Liver (tissue), 9 donors: ENCODE measurements around the gene AKAP5. TPM values are rescaled to one million over a fixed set of nuclear protein-coding genes. Genes with fewer than 3 reads are reported as not detected.

Experiments used
- DNase-seq: peaks from one replicate; pipeline ENCODE4 v3.0.0-alpha.2; 2017; ENCODE audit warnings: low spot score
- H3K27ac ChIP-seq, 2 donors: one replicate each; pipeline ENCODE4 v1.7.0; 2013; ENCODE audit warnings: inconsistent platforms in 2 of 2, low read length in 2 of 2, control low read depth in 1 of 2, low read depth in 1 of 2, mild to moderate bottlenecking in 1 of 2
- H3K27me3 ChIP-seq, 4 donors: one replicate each; pipeline versions ENCODE4 v1.6.1 to v1.7.0; 2013; ENCODE audit warnings: low read length in 3 of 4, inconsistent platforms in 1 of 4, mild to moderate bottlenecking in 1 of 4, moderate library complexity in 1 of 4; ENCODE audit not compliant: control insufficient read depth in 4 of 4, insufficient read depth in 4 of 4
- H3K36me3 ChIP-seq, 4 donors: one replicate each; pipeline versions ENCODE4 v1.6.1 to v1.7.0; 2013; ENCODE audit warnings: low read length in 3 of 4, mild to moderate bottlenecking in 3 of 4, low read depth in 1 of 4, moderate library complexity in 1 of 4; ENCODE audit not compliant: control insufficient read depth in 4 of 4, insufficient read depth in 3 of 4
- H3K4me1 ChIP-seq, 4 donors: one replicate each; pipeline versions ENCODE4 v1.6.1 to v1.7.0; 2013; ENCODE audit warnings: low read length in 3 of 4, mild to moderate bottlenecking in 3 of 4, moderate library complexity in 1 of 4; ENCODE audit not compliant: control insufficient read depth in 4 of 4, insufficient read depth in 4 of 4
- H3K4me3 ChIP-seq, 3 donors: one replicate each; pipeline versions ENCODE4 v1.6.1 to v1.7.0; 2013; ENCODE audit warnings: low read length in 3 of 3, control low read depth in 1 of 3, low read depth in 1 of 3, mild to moderate bottlenecking in 1 of 3
- H3K9ac ChIP-seq, 2 donors: one replicate each; pipeline ENCODE4 v1.7.0; 2013; ENCODE audit warnings: low read length in 2 of 2, mild to moderate bottlenecking in 2 of 2, moderate library complexity in 2 of 2, control low read depth in 1 of 2, low read depth in 1 of 2
- H3K9me3 ChIP-seq, 4 donors: one replicate each; pipeline versions ENCODE4 v1.6.1 to v1.7.0; 2013; ENCODE audit warnings: low read length in 3 of 4; ENCODE audit not compliant: control insufficient read depth in 4 of 4
- EGR1 ChIP-seq, 2 donors: IDR thresholded peaks; 2 replicates each; pipeline ENCODE4 v1.6.1; 2016 to 2018; ENCODE audit warnings: antibody characterized with exemption in 2 of 2, low read depth in 2 of 2
- FOXA1 ChIP-seq: IDR thresholded peaks from 2 replicates; pipeline ENCODE4 v1.6.1; 2016; ENCODE audit warnings: antibody characterized with exemption
- FOXA2 ChIP-seq: IDR thresholded peaks from 2 replicates; pipeline ENCODE4 v1.6.1; 2016; ENCODE audit warnings: antibody characterized with exemption
- GABPA ChIP-seq, 2 donors: IDR thresholded peaks in 1 of 2; conservative IDR thresholded peaks in 1 of 2; 2 replicates each; pipeline ENCODE4 v1.6.1; 2016; ENCODE audit warnings: antibody characterized with exemption in 2 of 2, mild to moderate bottlenecking in 1 of 2, moderate library complexity in 1 of 2
- HNF4A ChIP-seq, 2 donors: conservative IDR thresholded peaks; 2 replicates each; pipeline ENCODE4 v1.6.1; 2016; ENCODE audit warnings: antibody characterized with exemption in 2 of 2, mild to moderate bottlenecking in 2 of 2
- HNF4G ChIP-seq: IDR thresholded peaks from 2 replicates; pipeline ENCODE4 v1.6.1; 2016; ENCODE audit warnings: antibody characterized with exemption
- JUND ChIP-seq, 2 donors: IDR thresholded peaks; 2 replicates each; pipeline ENCODE4 v1.6.1; 2016; ENCODE audit warnings: antibody characterized with exemption in 2 of 2
- NR2F2 ChIP-seq: IDR thresholded peaks from 2 replicates; pipeline ENCODE4 v1.6.1; 2016; ENCODE audit warnings: antibody characterized with exemption
- RAD21 ChIP-seq, 2 donors: IDR thresholded peaks; 2 replicates each; pipeline ENCODE4 v1.6.1; 2016; ENCODE audit warnings: antibody characterized with exemption in 2 of 2, mild to moderate bottlenecking in 2 of 2
- RXRA ChIP-seq, 2 donors: IDR thresholded peaks; 2 replicates each; pipeline ENCODE4 v1.6.1; 2017 to 2018; ENCODE audit warnings: antibody characterized with exemption in 2 of 2, mild to moderate bottlenecking in 1 of 2
- SP1 ChIP-seq: IDR thresholded peaks from 2 replicates; pipeline ENCODE4 v1.6.1; 2018; ENCODE audit warnings: antibody characterized with exemption, mild to moderate bottlenecking
- TAF1 ChIP-seq: conservative IDR thresholded peaks from 2 replicates; pipeline ENCODE4 v1.6.1; 2016; ENCODE audit warnings: antibody characterized with exemption, mild to moderate bottlenecking
- YY1 ChIP-seq: IDR thresholded peaks from 2 replicates; pipeline ENCODE4 v1.6.1; 2016; ENCODE audit warnings: antibody characterized with exemption, mild to moderate bottlenecking
- WGBS: extraction: QIAGEN DNeasy Blood & Tissue Kit; methylation state at CpG from one replicate; pipeline ENCODE4 v1.1.7; 2013; 5-methylcytosine and 5-hydroxymethylcytosine counted together
- polyA plus RNA-seq, 2 donors: library from polyadenylated mRNA; stranded (reverse) in 1 of 2; unstranded in 1 of 2; fragments of 200-250 nt in 1 of 2; fragments of >200 nt in 1 of 2; fragmentation: Nextera tagmentation in 1 of 2; extraction: Ambion mirVana in 1 of 2; gene quantifications; one replicate each; pipeline versions ENCODE4 v1.2.1 to v1.2.3, GENCODE V29; 2013 to 2015
- total RNA-seq, 2 donors: library from RNA; depleted of rRNA; stranded (reverse); fragments of >200 nt; gene quantifications; one replicate each; pipeline ENCODE4 v1.2.3, GENCODE V29; 2014
- TF ChIP-seq, protein P1 (sequence below): IDR thresholded peaks from 2 replicates; pipeline ENCODE4 v1.6.1; 2016; ENCODE audit warnings: antibody characterized with exemption
- TF ChIP-seq, protein P2 (sequence below): IDR thresholded peaks from 2 replicates; pipeline ENCODE4 v1.6.1; 2016; ENCODE audit warnings: antibody characterized with exemption
- TF ChIP-seq, protein P3 (sequence below): fragments of 150-350 bp; IDR thresholded peaks from 2 replicates; pipeline ENCODE4 v1.5.1; 2017; ENCODE audit warnings: improper control_type of control experiment, low read depth, low read length; ENCODE audit not compliant: missing input control
- TF ChIP-seq, protein P4 (sequence below): IDR thresholded peaks from 2 replicates; pipeline ENCODE4 v1.6.1; 2016; ENCODE audit warnings: antibody characterized with exemption, mild to moderate bottlenecking
- TF ChIP-seq, protein P5 (sequence below): IDR thresholded peaks from 2 replicates; pipeline ENCODE4 v1.6.1; 2016; ENCODE audit warnings: antibody characterized with exemption
- donor health status: healthy.
- donor health status: healthy.
- donor health status: healthy.
- donor health status: healthy.
- donor health status: healthy.

The AKAP5 gene
- total and polyA plus RNA-seq, 4 donors, result 0.07 to 2.3 (median 0.27) TPM

DNA sequence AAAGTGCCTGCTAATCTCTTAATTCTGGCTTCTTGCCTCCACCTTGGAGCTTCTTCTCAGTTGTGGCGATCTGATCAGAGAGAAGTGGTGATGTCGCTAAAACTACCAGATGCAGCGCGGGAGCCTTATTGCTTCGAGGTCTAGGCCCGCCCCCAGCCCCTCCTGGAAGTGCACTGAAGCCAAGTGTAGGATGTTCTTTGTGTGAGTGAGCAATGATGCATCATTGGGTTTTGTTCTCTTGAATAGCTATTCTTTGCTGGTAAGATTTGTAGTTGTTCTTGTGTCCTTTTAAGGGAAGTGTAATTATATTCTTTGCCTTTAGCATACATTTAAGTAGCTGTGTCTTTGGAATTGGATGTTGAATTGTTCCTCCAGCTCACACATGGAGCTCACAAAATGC lies 41.3 kb upstream of the AKAP5 start:
- no peaks in the 10 kb centered on the region for H3K4me1 ChIP-seq
- H3K27me3 ChIP-seq, result no peaks in the 10 kb centered on the region
- H3K36me3 ChIP-seq, result peaks cover 14 to 83% (median 77%) of the 10 kb centered on the region in 4 donors
- TF ChIP-seq, protein P1, sequence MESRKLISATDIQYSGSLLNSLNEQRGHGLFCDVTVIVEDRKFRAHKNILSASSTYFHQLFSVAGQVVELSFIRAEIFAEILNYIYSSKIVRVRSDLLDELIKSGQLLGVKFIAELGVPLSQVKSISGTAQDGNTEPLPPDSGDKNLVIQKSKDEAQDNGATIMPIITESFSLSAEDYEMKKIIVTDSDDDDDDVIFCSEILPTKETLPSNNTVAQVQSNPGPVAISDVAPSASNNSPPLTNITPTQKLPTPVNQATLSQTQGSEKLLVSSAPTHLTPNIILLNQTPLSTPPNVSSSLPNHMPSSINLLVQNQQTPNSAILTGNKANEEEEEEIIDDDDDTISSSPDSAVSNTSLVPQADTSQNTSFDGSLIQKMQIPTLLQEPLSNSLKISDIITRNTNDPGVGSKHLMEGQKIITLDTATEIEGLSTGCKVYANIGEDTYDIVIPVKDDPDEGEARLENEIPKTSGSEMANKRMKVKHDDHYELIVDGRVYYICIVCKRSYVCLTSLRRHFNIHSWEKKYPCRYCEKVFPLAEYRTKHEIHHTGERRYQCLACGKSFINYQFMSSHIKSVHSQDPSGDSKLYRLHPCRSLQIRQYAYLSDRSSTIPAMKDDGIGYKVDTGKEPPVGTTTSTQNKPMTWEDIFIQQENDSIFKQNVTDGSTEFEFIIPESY, result no peak
- TF ChIP-seq HNF4A (conservative IDR thresholded peaks at IDR 0.05) (no peak), FOXA1 (no peak), YY1 (no peak), NR2F2 (no peak), RXRA (IDR thresholded peaks at IDR 0.05) (no peak), HNF4G (no peak), SP1 (no peak), JUND (IDR thresholded peaks at IDR 0.05) (no peak), FOXA2 (no peak), EGR1 (IDR thresholded peaks at IDR 0.05; ENCODE audit: low read depth in 2 of 2) (no peak), GABPA (IDR thresholded peaks at IDR 0.05 in 1 of 2, conservative IDR thresholded peaks at IDR 0.05 in 1 of 2) (no peak), TAF1 (no peak), RAD21 (IDR thresholded peaks at IDR 0.05) (no peak)
- TF ChIP-seq, protein P2, sequence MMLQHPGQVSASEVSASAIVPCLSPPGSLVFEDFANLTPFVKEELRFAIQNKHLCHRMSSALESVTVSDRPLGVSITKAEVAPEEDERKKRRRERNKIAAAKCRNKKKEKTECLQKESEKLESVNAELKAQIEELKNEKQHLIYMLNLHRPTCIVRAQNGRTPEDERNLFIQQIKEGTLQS, result no peak
- TF ChIP-seq, protein P3, sequence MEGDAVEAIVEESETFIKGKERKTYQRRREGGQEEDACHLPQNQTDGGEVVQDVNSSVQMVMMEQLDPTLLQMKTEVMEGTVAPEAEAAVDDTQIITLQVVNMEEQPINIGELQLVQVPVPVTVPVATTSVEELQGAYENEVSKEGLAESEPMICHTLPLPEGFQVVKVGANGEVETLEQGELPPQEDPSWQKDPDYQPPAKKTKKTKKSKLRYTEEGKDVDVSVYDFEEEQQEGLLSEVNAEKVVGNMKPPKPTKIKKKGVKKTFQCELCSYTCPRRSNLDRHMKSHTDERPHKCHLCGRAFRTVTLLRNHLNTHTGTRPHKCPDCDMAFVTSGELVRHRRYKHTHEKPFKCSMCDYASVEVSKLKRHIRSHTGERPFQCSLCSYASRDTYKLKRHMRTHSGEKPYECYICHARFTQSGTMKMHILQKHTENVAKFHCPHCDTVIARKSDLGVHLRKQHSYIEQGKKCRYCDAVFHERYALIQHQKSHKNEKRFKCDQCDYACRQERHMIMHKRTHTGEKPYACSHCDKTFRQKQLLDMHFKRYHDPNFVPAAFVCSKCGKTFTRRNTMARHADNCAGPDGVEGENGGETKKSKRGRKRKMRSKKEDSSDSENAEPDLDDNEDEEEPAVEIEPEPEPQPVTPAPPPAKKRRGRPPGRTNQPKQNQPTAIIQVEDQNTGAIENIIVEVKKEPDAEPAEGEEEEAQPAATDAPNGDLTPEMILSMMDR, result no peak
- TF ChIP-seq, protein P4, sequence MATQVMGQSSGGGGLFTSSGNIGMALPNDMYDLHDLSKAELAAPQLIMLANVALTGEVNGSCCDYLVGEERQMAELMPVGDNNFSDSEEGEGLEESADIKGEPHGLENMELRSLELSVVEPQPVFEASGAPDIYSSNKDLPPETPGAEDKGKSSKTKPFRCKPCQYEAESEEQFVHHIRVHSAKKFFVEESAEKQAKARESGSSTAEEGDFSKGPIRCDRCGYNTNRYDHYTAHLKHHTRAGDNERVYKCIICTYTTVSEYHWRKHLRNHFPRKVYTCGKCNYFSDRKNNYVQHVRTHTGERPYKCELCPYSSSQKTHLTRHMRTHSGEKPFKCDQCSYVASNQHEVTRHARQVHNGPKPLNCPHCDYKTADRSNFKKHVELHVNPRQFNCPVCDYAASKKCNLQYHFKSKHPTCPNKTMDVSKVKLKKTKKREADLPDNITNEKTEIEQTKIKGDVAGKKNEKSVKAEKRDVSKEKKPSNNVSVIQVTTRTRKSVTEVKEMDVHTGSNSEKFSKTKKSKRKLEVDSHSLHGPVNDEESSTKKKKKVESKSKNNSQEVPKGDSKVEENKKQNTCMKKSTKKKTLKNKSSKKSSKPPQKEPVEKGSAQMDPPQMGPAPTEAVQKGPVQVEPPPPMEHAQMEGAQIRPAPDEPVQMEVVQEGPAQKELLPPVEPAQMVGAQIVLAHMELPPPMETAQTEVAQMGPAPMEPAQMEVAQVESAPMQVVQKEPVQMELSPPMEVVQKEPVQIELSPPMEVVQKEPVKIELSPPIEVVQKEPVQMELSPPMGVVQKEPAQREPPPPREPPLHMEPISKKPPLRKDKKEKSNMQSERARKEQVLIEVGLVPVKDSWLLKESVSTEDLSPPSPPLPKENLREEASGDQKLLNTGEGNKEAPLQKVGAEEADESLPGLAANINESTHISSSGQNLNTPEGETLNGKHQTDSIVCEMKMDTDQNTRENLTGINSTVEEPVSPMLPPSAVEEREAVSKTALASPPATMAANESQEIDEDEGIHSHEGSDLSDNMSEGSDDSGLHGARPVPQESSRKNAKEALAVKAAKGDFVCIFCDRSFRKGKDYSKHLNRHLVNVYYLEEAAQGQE, result no peak
- TF ChIP-seq, protein P5, sequence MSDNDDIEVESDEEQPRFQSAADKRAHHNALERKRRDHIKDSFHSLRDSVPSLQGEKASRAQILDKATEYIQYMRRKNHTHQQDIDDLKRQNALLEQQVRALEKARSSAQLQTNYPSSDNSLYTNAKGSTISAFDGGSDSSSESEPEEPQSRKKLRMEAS, result no peak
- no peak overlapping the region for H3K9ac ChIP-seq
- no peak for DNase-seq
- H3K27ac ChIP-seq, result no peak overlapping the region
- WGBS, result 95% methylated on average over 6 of the region's 6 CpGs
- H3K9me3 ChIP-seq, result no peaks in the 10 kb centered on the region
- H3K4me3 ChIP-seq, result no peak overlapping the region
